Measurements from ENCODE around the gene AOX1.
"Not testable (repeated sequence)": the region's sequence is repeated elsewhere in the genome, so short reads cannot be mapped to it uniquely, and the experiment has no call there.

AOX1 gene

GRCh38 chr2:200603972-200604371 is 18.2 kb downstream of the AOX1 start:
- DNase-seq = no peak

GRCh38 chr2:200604571-200605255 is 18.9 kb downstream of the AOX1 start:
- DNase-seq = no peak

DNA sequence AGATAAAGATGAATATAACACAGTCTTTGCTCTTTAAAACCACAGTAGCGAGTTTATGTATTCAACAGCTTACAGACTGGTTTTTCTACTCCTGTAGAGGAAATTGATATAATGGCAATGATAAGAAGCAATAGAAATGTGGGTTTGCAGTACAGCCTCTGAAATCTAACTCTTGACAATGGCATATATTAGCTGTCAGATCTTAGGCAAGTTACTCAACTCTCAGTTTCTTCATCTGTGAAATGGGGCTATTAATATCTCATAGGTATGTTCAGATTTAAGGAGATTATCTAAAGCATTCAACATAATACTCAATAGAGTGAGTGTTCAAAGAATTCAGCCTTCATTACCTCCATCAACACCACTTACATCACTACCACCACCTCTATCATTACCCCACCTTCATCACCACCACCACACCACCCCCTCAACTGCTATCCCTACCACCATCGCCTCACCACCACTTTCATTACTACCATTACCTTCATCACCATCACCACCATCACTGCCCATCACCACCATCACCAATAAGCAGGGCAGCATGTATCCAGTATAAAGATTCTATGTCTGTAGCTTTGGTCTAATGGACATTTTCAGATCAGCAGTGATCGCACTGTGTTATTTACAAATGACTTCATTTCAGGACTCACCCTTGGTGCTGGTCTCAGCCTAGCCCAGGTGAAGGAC is 22.7 kb downstream of the AOX1 start:
- no peak for DNase-seq

DNA sequence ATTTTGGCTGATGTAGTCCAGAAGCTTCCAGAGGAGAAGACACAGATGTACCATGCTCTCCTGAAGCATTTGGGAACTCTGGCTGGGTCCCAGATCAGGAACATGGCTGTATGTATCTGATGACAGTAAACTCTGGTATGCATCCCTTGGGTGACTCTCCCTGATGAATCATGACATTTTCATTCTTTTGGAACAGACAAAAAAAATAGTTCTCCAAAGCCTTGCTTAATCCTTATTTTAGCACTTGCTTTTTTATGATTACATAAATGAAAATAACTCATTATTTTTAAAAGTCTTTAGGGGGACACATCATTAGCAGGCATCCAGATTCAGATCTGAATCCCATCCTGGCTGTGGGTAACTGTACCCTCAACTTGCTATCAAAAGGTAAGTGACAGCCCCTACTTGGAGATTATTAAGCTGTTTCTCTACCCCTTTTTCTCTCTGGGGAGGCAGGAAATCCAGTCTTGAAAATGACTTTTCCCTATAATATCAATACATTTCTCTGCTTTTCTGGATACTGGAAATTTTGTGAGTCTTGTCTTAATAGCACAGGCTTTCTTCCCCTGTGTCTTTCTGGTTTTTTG is 23.3 kb downstream of the AOX1 start:
- DNase-seq = no peak

GRCh38 chr2:200610217-200610616 is 24.4 kb downstream of the AOX1 start:
- DNase-seq = not testable (repeated sequence)

DNA sequence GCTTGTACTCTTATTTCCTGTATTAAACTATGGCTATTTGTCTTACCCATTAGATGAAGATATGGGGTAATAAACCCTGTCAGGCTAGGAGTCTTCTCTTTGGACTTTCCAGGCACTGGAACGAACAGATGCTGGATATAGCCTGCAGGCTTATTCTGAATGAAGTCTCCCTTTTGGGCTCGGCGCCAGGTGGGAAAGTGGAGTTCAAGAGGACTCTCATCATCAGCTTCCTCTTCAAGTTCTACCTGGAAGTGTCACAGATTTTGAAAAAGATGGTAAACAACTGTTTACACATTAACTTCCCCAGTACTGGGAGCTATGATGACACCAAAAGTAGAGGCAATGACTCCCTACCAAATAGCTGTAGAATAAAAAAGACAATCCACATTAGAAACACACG is 27.9 kb downstream of the AOX1 start:
- no peak for DNase-seq

- no peak for DNase-seq
Observed at GRCh38 chr2:200614249-200614648, 28.4 kb downstream of the AOX1 start.

- peak; percentile 73 for DNase-seq
Observed at GRCh38 chr2:200615247-200615646, 29.4 kb downstream of the AOX1 start.

DNA sequence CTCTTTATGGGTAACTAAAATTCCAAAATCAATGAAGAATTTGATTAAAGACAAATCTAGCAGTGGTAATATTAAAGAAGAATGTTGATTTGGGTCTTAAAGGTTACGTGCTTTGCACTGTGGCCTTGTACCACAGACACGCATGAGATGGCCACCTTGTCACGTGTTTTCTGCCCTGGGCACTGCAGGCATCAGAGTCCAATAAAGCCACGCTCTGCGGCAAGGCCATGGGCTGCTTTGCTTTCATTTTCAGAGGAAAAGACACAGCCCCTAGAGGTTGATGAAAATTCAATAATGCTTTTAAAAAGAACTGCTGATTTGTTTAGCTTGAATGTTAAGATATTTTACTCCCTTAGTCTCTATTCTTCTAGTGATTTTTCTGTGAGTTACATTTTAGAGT is 30.4 kb downstream of the AOX1 start:
- DNase-seq = no peak

DNA sequence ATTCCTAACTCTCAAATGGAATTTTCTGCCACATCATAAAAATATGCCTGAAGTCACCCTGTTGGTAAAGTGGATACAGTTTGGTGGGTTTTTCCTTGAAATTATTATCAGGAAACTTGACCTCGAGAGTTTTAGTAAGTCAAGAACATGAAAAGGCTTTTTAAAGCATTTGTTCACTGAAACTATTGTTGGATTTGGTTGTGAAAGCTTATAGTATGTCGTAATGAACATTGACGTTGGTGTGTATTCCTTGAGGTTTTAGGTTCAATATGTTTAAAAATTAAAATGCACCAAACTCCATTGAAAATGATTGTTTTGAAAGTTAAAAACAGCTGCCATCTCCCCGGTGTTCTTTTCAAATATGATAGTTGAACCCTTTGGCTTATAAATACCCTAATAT is 30.8 kb downstream of the AOX1 start:
- no peak for DNase-seq

GRCh38 chr2:200617156-200618053 is 31.6 kb downstream of the AOX1 start:
- no peak for DNase-seq

- DNase-seq = no peak
Observed at GRCh38 chr2:200618054-200618419, 32.2 kb downstream of the AOX1 start.

DNA sequence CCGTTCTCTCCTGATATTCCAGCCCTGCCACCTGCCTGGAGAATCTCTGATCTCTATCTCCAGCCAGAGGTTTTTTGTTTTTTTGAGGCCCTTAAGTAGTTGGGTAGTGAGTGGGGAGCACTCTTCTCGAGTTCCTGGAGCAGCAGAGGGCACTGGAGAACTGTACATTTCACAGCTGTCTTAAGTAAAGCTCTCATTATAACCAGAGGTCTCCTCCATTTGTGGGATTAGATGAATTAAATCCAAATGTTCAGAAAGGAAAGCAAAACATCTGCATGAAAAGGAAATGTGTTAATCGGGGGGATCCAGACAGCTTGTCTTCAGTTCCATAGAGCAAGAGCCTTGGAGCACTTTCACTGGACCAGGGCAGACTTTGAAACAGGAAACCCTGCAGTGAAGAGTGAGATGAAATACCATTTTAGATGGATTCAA is 32.8 kb downstream of the AOX1 start:
- no peak for DNase-seq

DNA sequence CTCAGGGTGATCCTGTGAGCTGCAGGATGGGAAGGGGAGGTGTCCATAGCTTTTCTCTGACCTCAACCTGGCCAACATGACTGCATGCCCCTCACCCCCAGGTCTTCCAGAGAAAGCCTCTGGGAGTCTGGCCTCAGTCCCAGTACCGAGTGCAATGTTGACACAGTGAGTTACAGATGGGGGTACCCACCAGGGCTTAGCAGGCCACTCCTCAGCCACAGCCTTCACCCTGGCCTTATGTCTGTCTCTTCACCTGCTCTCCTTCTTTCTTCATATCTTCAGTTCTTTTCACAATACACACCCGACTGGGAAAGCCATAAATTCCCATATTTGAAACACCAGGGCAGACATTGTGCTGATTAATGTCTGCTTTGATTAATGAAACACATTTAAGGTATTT is 33.5 kb downstream of the AOX1 start:
- no peak for DNase-seq

- no peak for DNase-seq
Observed at GRCh38 chr2:200620606-200621390, 35.0 kb downstream of the AOX1 start.

DNA sequence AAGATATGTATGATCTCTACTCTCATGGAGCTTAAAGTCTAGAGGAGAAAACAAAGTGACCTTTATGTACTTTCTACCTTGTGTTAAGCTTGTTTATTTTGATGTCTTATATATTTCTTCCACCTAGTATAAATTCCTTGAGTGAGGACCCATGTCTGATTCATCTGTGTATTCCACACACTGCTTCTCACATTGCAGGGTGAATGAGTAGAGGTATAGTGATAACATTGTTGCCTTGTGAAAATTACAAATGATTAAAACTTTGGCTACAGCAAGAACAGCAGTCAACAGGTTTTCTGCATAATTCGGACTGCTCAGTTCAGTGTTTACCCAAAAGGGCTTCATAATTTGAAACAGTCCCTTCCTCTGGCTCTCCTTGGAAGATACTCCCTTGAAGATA is 36.3 kb downstream of the AOX1 start:
- no peak for DNase-seq

DNA sequence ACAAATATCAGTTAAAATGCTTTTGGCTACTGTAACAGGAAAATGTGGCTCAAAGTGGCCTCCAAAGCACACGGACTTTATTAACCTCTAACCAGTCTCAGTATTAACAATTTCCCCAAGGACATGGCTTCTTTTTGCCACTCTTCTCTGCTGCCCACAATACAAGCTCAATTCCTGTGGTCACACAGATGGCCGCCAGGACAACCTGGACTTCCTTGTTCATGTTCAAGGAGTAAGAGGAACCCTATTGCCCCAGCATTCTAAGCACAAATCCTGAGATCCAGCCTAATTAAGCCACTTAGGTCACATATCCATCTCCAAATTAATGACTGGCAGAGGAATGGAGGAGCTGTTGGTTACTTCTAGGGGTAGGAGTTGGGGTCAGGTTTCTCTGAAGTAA is 38.2 kb downstream of the AOX1 start:
- no peak for DNase-seq

GRCh38 chr2:200624658-200625057 is 38.8 kb downstream of the AOX1 start:
- DNase-seq = no peak

- no peak for DNase-seq
Observed at GRCh38 chr2:200625282-200625681, 39.5 kb downstream of the AOX1 start.

GRCh38 chr2:200625958-200626363 is 40.1 kb downstream of the AOX1 start:
- DNase-seq = no peak

GRCh38 chr2:200627110-200627770 is 41.4 kb downstream of the AOX1 start:
- DNase-seq = peak; percentile 82

GRCh38 chr2:200628461-200628860 is 42.6 kb downstream of the AOX1 start:
- DNase-seq = peak; percentile 78
